H1 (cell line): Measurements from ENCODE around the gene CT45A10. TPM values are rescaled to one million over a fixed set of nuclear protein-coding genes. Genes with fewer than 3 reads are reported as not detected.

Experiments used
- CTCF ChIA-PET: fragments of 300-600 bp; sonication (Branson Sonifier 250); formaldehyde crosslinking; loops from one replicate; lab custom pipeline; 2021; ENCODE audit not compliant: partially characterized antibody; lab: Charles Lee
- POLR2A ChIA-PET: fragments of 300-600 bp; sonication (Branson Sonifier 250); formaldehyde crosslinking; loops from one replicate; lab custom pipeline; 2021; ENCODE audit warnings: inconsistent platforms; ENCODE audit not compliant: partially characterized antibody; lab: Charles Lee
- DNase-seq, 2 experiments: peaks; one replicate each; pipeline versions ENCODE4 v3.0.0 to v3.0.0-alpha.2; 2010 to 2022; ENCODE audit warnings: low spot score in 2 of 2, low read depth in 1 of 2, mixed read lengths in 1 of 2
- FAIRE-seq: peaks from 2 replicates; lab custom pipeline; 2011; peaks lifted over from hg19 to GRCh38; lab: Jason Lieb, UNC
- H2AFZ ChIP-seq: 2 replicates; pipeline ENCODE4 v1.8.1; 2012; ENCODE audit warnings: low read length, inconsistent platforms
- H2AK5ac ChIP-seq: 2 replicates; pipeline ENCODE4 v1.6.1; 2013; ENCODE audit warnings: low read depth, low read length
- H2BK120ac ChIP-seq: replicated peaks from 2 replicates; pipeline ENCODE3; 2013; ENCODE audit warnings: low read depth, low read length, inconsistent platforms
- H2BK12ac ChIP-seq: 2 replicates; pipeline ENCODE4 v1.6.1; 2013; ENCODE audit warnings: low read depth, low read length
- H2BK15ac ChIP-seq: 2 replicates; pipeline ENCODE4 v1.6.1; 2013; ENCODE audit warnings: low read length
- H2BK20ac ChIP-seq: 2 replicates; pipeline ENCODE4 v1.6.1; 2013; ENCODE audit warnings: low read length
- H2BK5ac ChIP-seq: 2 replicates; pipeline ENCODE4 v1.6.1; 2013; ENCODE audit warnings: low read depth, low read length
- H3K14ac ChIP-seq: 2 replicates; pipeline ENCODE4 v1.6.1; 2013; ENCODE audit warnings: inconsistent platforms; ENCODE audit not compliant: insufficient read length
- H3K18ac ChIP-seq: 2 replicates; pipeline ENCODE4 v1.6.1; 2013; ENCODE audit warnings: low read length; ENCODE audit errors: extremely low read depth
- H3K23ac ChIP-seq: 2 replicates; pipeline ENCODE4 v1.6.1; 2013; ENCODE audit warnings: inconsistent platforms; ENCODE audit not compliant: insufficient read length
- H3K23me2 ChIP-seq: 2 replicates; pipeline ENCODE4 v1.6.1; 2013; ENCODE audit warnings: low read depth, low read length
- H3K27ac ChIP-seq: 2 replicates; pipeline ENCODE4 v1.6.1; 2011; ENCODE audit warnings: low read depth, low read length, inconsistent platforms
- H3K27me3 ChIP-seq, 4 experiments: replicated peaks in 1 of 4; 1 replicate in 1 of 4; 2 replicates in 3 of 4; pipeline versions ENCODE4 v1.6.1 to v1.8.1; 2011 to 2013; ENCODE audit warnings: low read length in 3 of 4, mild to moderate bottlenecking in 3 of 4, inconsistent platforms in 2 of 4, mixed read lengths in 2 of 4, moderate library complexity in 1 of 4; ENCODE audit not compliant: control insufficient read depth in 3 of 4, insufficient read depth in 3 of 4; ENCODE audit errors: extremely low read depth in 1 of 4
- H3K36me3 ChIP-seq, 4 experiments: 2 replicates each; pipeline versions ENCODE4 v1.6.1 to v1.8.1; 2011 to 2013; ENCODE audit warnings: mild to moderate bottlenecking in 4 of 4, low read length in 3 of 4, moderate library complexity in 2 of 4, control low read depth in 1 of 4, inconsistent platforms in 1 of 4; ENCODE audit not compliant: insufficient read depth in 4 of 4, control insufficient read depth in 2 of 4
- H3K4ac ChIP-seq: replicated peaks from 2 replicates; pipeline ENCODE3; 2013; ENCODE audit warnings: low read length, low read depth, mixed read lengths, inconsistent platforms; ENCODE audit not compliant: insufficient read length
- H3K4me1 ChIP-seq, 4 experiments: replicated peaks in 1 of 4; 1 replicate in 1 of 4; 2 replicates in 3 of 4; pipeline versions ENCODE4 v1.6.1 to v1.8.1; 2011 to 2013; ENCODE audit warnings: low read length in 3 of 4, inconsistent platforms in 2 of 4, mixed read lengths in 1 of 4; ENCODE audit not compliant: insufficient read depth in 4 of 4, control insufficient read depth in 3 of 4
- H3K4me2 ChIP-seq, 2 experiments: 2 replicates each; pipeline versions ENCODE4 v1.6.1 to v1.8.1; 2011 to 2013; ENCODE audit warnings: low read depth in 2 of 2, low read length in 2 of 2, control low read depth in 1 of 2, inconsistent platforms in 1 of 2, mild to moderate bottlenecking in 1 of 2; ENCODE audit not compliant: insufficient read depth in 1 of 2
- H3K4me3 ChIP-seq, 4 experiments: fragments of 200-600, 300-600 bp in 1 of 4; sonication (generic), shearing (Covaris generic), sonication (Bioruptor Twin) in 1 of 4; 2 replicates each; pipeline versions ENCODE4 v1.5.1 to v1.8.1; 2011 to 2016; ENCODE audit warnings: low read length in 4 of 4, low read depth in 3 of 4, control low read depth in 2 of 4, inconsistent platforms in 2 of 4, mild to moderate bottlenecking in 2 of 4, mixed read lengths in 1 of 4, moderate library complexity in 1 of 4; ENCODE audit not compliant: insufficient read depth in 2 of 4; ENCODE audit errors: extremely low read depth in 1 of 4
- H3K56ac ChIP-seq: replicated peaks from 2 replicates; pipeline ENCODE3; 2013; ENCODE audit warnings: low read depth, mild to moderate bottlenecking, mixed read lengths, low read length, inconsistent platforms; ENCODE audit not compliant: insufficient read length
- H3K79me1 ChIP-seq: 2 replicates; pipeline ENCODE4 v1.6.1; 2013; ENCODE audit warnings: low read depth, low read length, control low read depth
- H3K79me2 ChIP-seq, 2 experiments: 2 replicates each; pipeline versions ENCODE4 v1.6.1 to v1.8.1; 2012 to 2013; ENCODE audit warnings: low read length in 2 of 2, mild to moderate bottlenecking in 2 of 2, inconsistent platforms in 1 of 2; ENCODE audit not compliant: insufficient read depth in 2 of 2, control insufficient read depth in 1 of 2
- H3K9ac ChIP-seq, 4 experiments: replicated peaks in 1 of 4; 1 replicate in 1 of 4; 2 replicates in 3 of 4; pipeline versions ENCODE4 v1.6.1 to v1.8.1; 2011 to 2013; ENCODE audit warnings: low read depth in 3 of 4, low read length in 3 of 4, control low read depth in 2 of 4, mild to moderate bottlenecking in 2 of 4, moderate library complexity in 2 of 4, inconsistent platforms in 1 of 4; ENCODE audit errors: extremely low read depth in 1 of 4
- H3K9me3 ChIP-seq, 2 experiments: 2 replicates each; pipeline versions ENCODE4 v1.6.1 to v1.8.1; 2012 to 2013; ENCODE audit warnings: mild to moderate bottlenecking in 2 of 2, moderate library complexity in 2 of 2, control low read depth in 1 of 2, inconsistent platforms in 1 of 2, low read depth in 1 of 2, low read length in 1 of 2, mixed read lengths in 1 of 2; ENCODE audit not compliant: insufficient read depth in 2 of 2
- H4K20me1 ChIP-seq, 2 experiments: replicated peaks in 1 of 2; 2 replicates each; pipeline versions ENCODE3 to v1.8.1; 2011 to 2013; ENCODE audit warnings: inconsistent platforms in 2 of 2, low read length in 2 of 2, mild to moderate bottlenecking in 1 of 2; ENCODE audit not compliant: insufficient read depth in 2 of 2, control insufficient read depth in 1 of 2
- H4K5ac ChIP-seq: 2 replicates; pipeline ENCODE4 v1.6.1; 2013; ENCODE audit warnings: low read length, low read depth, mixed read lengths, inconsistent platforms; ENCODE audit not compliant: insufficient read length
- H4K8ac ChIP-seq: 2 replicates; pipeline ENCODE4 v1.8.0; 2013; ENCODE audit warnings: mild to moderate bottlenecking, moderate library complexity, low read length, inconsistent platforms; ENCODE audit not compliant: insufficient read depth; ENCODE audit errors: extremely low read depth
- H4K91ac ChIP-seq: replicated peaks from 2 replicates; pipeline ENCODE3; 2013; ENCODE audit warnings: low read length, mixed read lengths, inconsistent platforms; ENCODE audit not compliant: insufficient read length
- EZH2 ChIP-seq: fragments of 200-600 bp; sonication (generic); IDR thresholded peaks from 2 replicates; pipeline ENCODE4 v1.7.1; 2012; ENCODE audit warnings: low read depth, mild to moderate bottlenecking, moderate library complexity, low read length, inconsistent platforms; ENCODE audit not compliant: severe bottlenecking
- WGBS, 2 experiments: shearing (Covaris generic) in 1 of 2; methylation state at CpG; one replicate each; pipeline versions ENCODE4 v1.1.6 to v1.1.7; 2013 to 2015; ENCODE audit warnings: low lambda C conversion rate in 2 of 2, mixed read lengths in 2 of 2, inconsistent platforms in 1 of 2, low coverage in 1 of 2, missing lambda C conversion rate in 1 of 2; ENCODE audit not compliant: insufficient replicate concordance in 2 of 2, insufficient coverage in 1 of 2, insufficient read length in 1 of 2; ENCODE audit errors: extremely low coverage in 1 of 2, missing lambda C conversion rate in 1 of 2; 5-methylcytosine and 5-hydroxymethylcytosine counted together
- polyA plus RNA-seq, 7 experiments: library from polyadenylated mRNA; depleted of rRNA in 3 of 7; stranded (reverse) in 5 of 7; unstranded in 2 of 7; fragments of >200 nt in 5 of 7; fragments of 200-250 nt in 2 of 7; gene quantifications; 1 replicate in 5 of 7; 2 replicates in 1 of 7; 4 replicates in 1 of 7; pipeline versions ENCODE4 v1.2.1 to v1.2.3, GENCODE V29; 2011 to 2013; ENCODE audit warnings: missing spikeins in 2 of 7, mixed read lengths in 2 of 7
- total RNA-seq: library from RNA; stranded (reverse); fragmentation: NEBNext Ultra II Directional; extraction: Animal tissue kit (Norgen Biotek cat#: 25700); gene quantifications from 2 replicates; pipeline ENCODE4 v1.2.1, GENCODE V29; 2021

Gene CT45A10
- total and polyA plus RNA-seq, 2 of the 8 experiments (the other 6 are each of a cell fraction or from before 2014, with no cell fraction given): not detected

DNA sequence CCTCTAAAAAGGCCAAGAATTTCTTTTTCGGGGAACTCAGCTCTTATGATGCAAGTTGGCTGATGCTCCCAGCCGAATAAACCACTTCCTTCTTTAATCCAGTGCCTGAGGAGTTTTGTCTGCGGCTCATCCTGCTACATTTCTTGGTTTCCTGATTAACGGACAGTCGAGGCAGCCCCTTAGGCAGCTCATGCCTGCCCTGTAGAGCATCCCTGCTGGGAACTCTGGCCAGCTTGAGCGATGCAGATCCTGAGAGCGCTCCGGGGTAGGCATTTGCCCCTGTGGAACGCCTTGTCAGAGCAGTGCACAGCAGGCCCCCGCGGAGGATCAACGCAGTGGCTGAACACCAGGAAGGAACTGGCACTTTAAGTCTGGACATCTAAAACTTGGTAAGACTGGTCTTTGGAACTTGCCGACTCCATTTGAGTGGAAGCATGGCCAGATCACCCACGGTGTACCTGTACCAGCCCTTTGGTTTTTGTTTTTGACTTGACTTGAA is 3.1 kb downstream of the CT45A10 start:
- no peak overlapping the region for H3K9ac ChIP-seq
- no peak overlapping the region for H4K91ac ChIP-seq
- no peaks in the 10 kb centered on the region for H3K4me1 ChIP-seq
- no peaks in the 10 kb centered on the region for H3K36me3 ChIP-seq
- DNase-seq (no peak), FAIRE-seq (no peak)
- H4K8ac ChIP-seq: no peak overlapping the region
- no peaks in the 10 kb centered on the region for H3K79me2 ChIP-seq
- POLR2A ChIA-PET: no interaction called here
- H4K5ac ChIP-seq: no peak overlapping the region
- no peaks in the 10 kb centered on the region for H3K27me3 ChIP-seq
- H3K79me1 ChIP-seq: no peaks in the 10 kb centered on the region
- no peak overlapping the region for H2BK12ac ChIP-seq
- H3K4me2 ChIP-seq: no peak overlapping the region
- H4K20me1 ChIP-seq: no peaks in the 10 kb centered on the region
- no peak overlapping the region for H2AK5ac ChIP-seq
- no peak overlapping the region for H3K18ac ChIP-seq
- no peaks in the 10 kb centered on the region for H3K23me2 ChIP-seq
- peaks cover 0 to 35% of the 10 kb centered on the region in 2 experiments; a peak in 2 of 4 replicates for H3K9me3 ChIP-seq
- H3K14ac ChIP-seq: no peak overlapping the region
- CTCF ChIA-PET: no interaction called here
- H3K56ac ChIP-seq: no peak overlapping the region
- H3K23ac ChIP-seq: no peak overlapping the region
- 89% methylated on average over 11 of the region's 14 CpGs; no CpG with 5 or more reads in 1 of the 2 experiments for WGBS, 2 experiments
- no peak overlapping the region for H2BK5ac ChIP-seq
- no peak overlapping the region for H2BK120ac ChIP-seq
- H2BK20ac ChIP-seq: no peak overlapping the region
- no peak overlapping the region for H2BK15ac ChIP-seq
- no peak overlapping the region for H2AFZ ChIP-seq
- H3K27ac ChIP-seq: no peak overlapping the region
- H3K4ac ChIP-seq: no peak overlapping the region
- no peak overlapping the region for H3K4me3 ChIP-seq
- TF ChIP-seq EZH2: no peak
